ENCODE data around the gene FAM240A.

- TF ChIP-seq EZH2phosphoT487 (IDR thresholded peaks at IDR 0.05) (no peak), CTCF (IDR thresholded peaks at IDR 0.05) (no peak), EZH2 (IDR thresholded peaks at IDR 0.05) (no peak)
Observed at GRCh38 chr3:46593979-46594378, 18.3 kb upstream of the FAM240A start.
